ENCODE data around the gene DOCK10.
"Not testable (repeated sequence)": the region's sequence is repeated elsewhere in the genome, so short reads cannot be mapped to it uniquely, and the experiment has no call there.

Gene DOCK10

DNA sequence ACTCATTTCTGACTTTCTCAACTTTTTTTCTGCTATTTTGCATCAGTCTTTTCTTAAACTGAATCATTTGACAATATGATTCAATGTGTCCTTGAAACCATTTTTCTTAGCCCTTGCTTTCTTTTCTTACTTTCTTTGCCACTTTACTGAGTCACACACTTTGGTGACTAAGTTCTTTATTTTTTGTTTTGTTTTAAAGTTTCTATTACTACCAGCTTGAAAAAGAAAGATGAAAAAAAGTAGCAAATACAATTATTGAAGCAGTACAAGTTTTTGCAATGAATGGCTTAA is 116.5 kb downstream of the DOCK10 start:
- no peaks in the 10 kb centered on the region for H3K9me3 ChIP-seq (ENCODE audit: control insufficient read depth, low read length)
- DNase-seq = no peak
- H3K27me3 ChIP-seq (replicated peaks; ENCODE audit: control insufficient read depth, insufficient read depth, low read length, poor library complexity, severe bottlenecking) = no peaks in the 10 kb centered on the region
- H3K4me3 ChIP-seq (ENCODE audit: insufficient read depth, low read depth, low read length, poor library complexity, severe bottlenecking) = no peak overlapping the region
- peaks cover 8% of the 10 kb centered on the region for H3K36me3 ChIP-seq (ENCODE audit: control insufficient read depth, insufficient read depth, low read length)
- H3K4me1 ChIP-seq (ENCODE audit: control insufficient read depth, insufficient read depth, low read length, poor library complexity, severe bottlenecking) = peaks cover 73% of the 10 kb centered on the region
- peak overlapping the region; percentile 77 for H3K27ac ChIP-seq (ENCODE audit: insufficient read depth, low read length, poor library complexity, severe bottlenecking)

DNA sequence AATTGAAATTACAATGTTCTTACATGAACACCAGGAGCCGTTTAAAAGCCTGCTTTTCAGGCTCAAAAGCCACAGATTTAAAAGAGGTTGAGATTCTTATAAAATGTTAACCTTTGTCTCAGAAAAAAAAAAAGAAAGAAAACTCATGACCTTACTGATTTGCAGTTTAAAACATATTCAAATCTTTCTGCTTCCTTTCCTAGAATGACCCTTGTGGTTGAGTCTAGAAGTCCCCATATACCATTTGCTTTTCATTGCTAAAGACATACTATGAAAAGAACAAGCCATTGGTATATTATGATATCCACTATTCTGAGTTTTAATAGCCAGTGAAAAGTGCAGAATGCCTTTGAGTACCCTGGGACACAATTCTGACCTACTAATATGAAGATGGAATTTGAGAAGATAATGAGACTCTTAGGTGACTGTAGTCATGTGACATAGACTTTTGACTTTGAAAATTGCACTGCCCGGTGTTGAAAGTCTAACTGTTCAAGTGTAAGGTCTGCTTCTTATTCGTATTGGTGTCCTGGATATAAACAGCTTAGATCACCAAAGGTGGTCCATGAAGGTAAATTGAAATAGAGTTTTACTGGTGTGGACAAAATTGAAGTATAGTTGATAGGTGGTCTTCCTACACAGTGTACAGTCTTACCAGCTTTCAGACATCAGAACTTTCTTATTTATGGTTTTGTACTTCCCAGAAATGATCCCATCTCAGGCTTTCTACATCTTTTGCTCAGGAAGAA is 117.0 kb downstream of the DOCK10 start:
- DNase-seq = no peak
- peaks cover 68% of the 10 kb centered on the region for H3K4me1 ChIP-seq (ENCODE audit: control insufficient read depth, insufficient read depth, low read length, poor library complexity, severe bottlenecking)
- no peaks in the 10 kb centered on the region for H3K27me3 ChIP-seq (replicated peaks; ENCODE audit: control insufficient read depth, insufficient read depth, low read length, poor library complexity, severe bottlenecking)
- H3K36me3 ChIP-seq (ENCODE audit: control insufficient read depth, insufficient read depth, low read length) = peaks cover 8% of the 10 kb centered on the region
- H3K9me3 ChIP-seq (ENCODE audit: control insufficient read depth, low read length) = no peaks in the 10 kb centered on the region
- H3K27ac ChIP-seq (ENCODE audit: insufficient read depth, low read length, poor library complexity, severe bottlenecking) = peak overlapping the region; percentile 77
- H3K4me3 ChIP-seq (ENCODE audit: insufficient read depth, low read depth, low read length, poor library complexity, severe bottlenecking) = no peak overlapping the region

DNA sequence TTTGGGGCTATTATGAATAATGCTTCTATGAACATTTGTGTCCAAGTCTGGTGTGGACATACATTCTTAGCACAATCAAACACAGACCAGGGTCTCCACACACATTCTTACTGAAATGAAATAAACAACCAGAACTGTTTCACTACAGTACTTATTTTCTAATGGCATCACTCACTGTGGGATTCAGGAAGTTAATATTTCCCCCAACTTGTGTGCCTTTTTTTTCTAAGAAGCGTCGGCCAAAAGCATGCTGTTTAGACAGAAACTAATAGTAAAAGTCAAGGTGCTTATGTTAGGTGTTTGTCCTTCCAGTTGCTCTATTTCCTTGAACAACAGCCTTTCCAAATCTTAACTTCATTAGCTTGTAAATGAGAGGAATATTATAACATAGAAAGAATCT is 117.6 kb downstream of the DOCK10 start:
- no peaks in the 10 kb centered on the region for H3K27me3 ChIP-seq (replicated peaks; ENCODE audit: control insufficient read depth, insufficient read depth, low read length, poor library complexity, severe bottlenecking)
- peaks cover 66% of the 10 kb centered on the region for H3K4me1 ChIP-seq (ENCODE audit: control insufficient read depth, insufficient read depth, low read length, poor library complexity, severe bottlenecking)
- DNase-seq = no peak
- no peak overlapping the region for H3K4me3 ChIP-seq (ENCODE audit: insufficient read depth, low read depth, low read length, poor library complexity, severe bottlenecking)
- H3K9me3 ChIP-seq (ENCODE audit: control insufficient read depth, low read length) = no peaks in the 10 kb centered on the region
- peaks cover 12% of the 10 kb centered on the region for H3K36me3 ChIP-seq (ENCODE audit: control insufficient read depth, insufficient read depth, low read length)
- peak overlapping the region; percentile 77 for H3K27ac ChIP-seq (ENCODE audit: insufficient read depth, low read length, poor library complexity, severe bottlenecking)

DNA sequence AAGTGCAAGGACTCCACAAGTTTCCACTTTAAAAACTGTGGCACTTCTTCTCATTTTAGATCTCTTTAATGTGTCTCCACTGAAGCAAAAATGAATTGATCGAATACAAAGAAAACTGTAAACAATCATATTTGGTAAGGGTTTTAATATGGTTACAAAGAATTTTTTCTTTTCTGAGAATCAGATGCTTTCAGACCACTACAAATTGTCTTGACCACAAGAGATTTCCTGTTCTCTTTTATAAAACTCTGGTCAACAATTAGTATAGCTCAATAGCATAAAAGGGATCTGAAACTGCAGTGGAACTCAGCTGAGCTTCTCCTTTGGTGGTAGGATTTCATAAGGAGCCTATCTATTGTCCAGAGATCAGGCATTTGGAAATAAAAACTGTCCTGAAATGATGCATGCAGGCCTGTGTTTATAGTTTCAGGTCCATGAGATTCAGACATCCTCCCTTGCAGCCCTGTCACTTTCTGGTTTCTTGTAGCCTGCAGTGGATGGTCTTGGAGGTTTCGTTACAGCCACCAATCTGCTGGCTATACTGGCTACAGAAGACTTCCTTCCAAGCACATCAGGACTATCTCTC is 120.0 kb downstream of the DOCK10 start:
- Histone ChIP-seq H3K27ac (ENCODE audit: insufficient read depth, low read length, poor library complexity, severe bottlenecking) (peak overlapping the region; percentile 8), H3K36me3 (ENCODE audit: control insufficient read depth, insufficient read depth, low read length) (peaks cover 10% of the 10 kb centered on the region), H3K27me3 (replicated peaks; ENCODE audit: control insufficient read depth, insufficient read depth, low read length, poor library complexity, severe bottlenecking) (no peaks in the 10 kb centered on the region), H3K4me3 (ENCODE audit: insufficient read depth, low read depth, low read length, poor library complexity, severe bottlenecking) (no peak overlapping the region), H3K4me1 (ENCODE audit: control insufficient read depth, insufficient read depth, low read length, poor library complexity, severe bottlenecking) (peaks cover 43% of the 10 kb centered on the region), H3K9me3 (ENCODE audit: control insufficient read depth, low read length) (no peaks in the 10 kb centered on the region)
- no peak for DNase-seq

DNA sequence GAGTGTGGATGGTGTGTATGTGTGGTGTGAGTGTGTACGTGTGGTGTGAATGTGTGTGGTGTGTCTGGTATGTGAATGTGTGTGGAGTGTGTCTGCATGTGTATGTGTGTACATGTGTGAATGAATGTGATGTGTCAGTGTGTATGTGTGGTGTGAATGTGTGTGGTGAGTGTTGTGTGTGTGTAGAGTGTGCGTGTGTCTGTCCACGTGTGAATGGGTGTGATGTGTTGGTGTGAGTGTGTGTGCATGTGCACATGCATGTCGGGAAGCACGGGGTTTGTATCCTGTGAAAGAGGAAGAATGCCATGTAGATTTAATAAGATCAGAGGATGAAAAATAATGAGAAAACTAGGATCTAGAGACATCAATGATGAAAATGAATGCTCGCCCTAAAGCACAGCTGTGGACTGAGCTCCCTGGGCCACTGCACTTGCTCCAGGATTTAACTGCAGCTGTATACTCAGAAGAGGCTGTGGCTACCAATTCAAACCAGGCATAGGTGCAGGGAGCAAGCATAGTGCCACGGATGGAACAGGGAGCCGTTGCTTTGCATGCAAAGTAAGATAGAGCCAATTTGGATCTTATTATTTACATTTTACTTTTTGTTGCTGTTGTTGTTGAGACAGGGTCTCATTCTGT is 122.7 kb downstream of the DOCK10 start:
- DNase-seq = no peak
- H3K4me3 ChIP-seq (ENCODE audit: insufficient read depth, low read depth, low read length, poor library complexity, severe bottlenecking) = no peak overlapping the region
- H3K27ac ChIP-seq (ENCODE audit: insufficient read depth, low read length, poor library complexity, severe bottlenecking) = no peak overlapping the region
- H3K4me1 ChIP-seq (ENCODE audit: control insufficient read depth, insufficient read depth, low read length, poor library complexity, severe bottlenecking) = peaks cover 19% of the 10 kb centered on the region
- H3K9me3 ChIP-seq (ENCODE audit: control insufficient read depth, low read length) = no peaks in the 10 kb centered on the region
- no peaks in the 10 kb centered on the region for H3K27me3 ChIP-seq (replicated peaks; ENCODE audit: control insufficient read depth, insufficient read depth, low read length, poor library complexity, severe bottlenecking)
- H3K36me3 ChIP-seq (ENCODE audit: control insufficient read depth, insufficient read depth, low read length) = peaks cover 21% of the 10 kb centered on the region

DNA sequence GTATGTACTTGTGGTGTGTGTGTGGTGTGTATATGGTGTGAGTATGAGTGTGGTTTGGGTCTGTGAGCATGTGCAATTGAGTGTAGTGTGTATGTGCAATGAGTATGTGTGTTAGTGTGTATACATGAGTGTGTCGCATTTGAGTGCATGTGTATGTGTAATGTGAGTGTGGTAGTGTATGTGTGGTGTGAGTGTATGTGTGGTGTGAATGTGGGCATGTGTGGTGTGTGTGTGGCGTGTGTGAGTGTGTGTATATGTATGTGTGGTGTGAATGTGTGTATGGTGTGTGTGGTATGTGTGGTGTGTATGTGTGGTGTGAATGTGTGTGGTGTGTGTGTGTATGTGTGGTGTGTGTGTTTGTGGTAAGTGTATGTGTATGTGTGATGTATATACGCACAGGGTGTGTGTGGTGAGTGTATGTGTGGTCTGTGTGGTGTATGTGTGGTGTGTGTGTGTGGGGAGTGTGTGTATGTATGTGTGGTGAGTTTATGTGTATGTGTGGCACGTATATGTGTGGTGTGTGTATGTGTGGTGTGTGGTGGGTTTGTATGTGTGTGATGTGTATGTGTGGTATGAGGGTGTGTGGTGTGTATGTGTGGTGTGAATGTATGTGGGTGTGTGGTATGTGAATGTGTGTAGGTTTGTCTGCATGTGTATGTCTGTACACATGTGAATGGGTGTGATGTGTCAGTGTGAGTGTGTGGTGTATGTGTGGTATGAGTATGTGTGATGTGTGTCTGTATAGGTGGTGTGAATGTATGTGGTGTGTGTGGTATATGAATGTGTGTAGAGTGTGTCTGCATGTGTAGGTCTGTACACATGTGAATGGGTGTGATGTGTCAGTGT is 123.4 kb downstream of the DOCK10 start:
- Histone ChIP-seq H3K27ac (ENCODE audit: insufficient read depth, low read length, poor library complexity, severe bottlenecking) (no peak overlapping the region), H3K27me3 (replicated peaks; ENCODE audit: control insufficient read depth, insufficient read depth, low read length, poor library complexity, severe bottlenecking) (no peaks in the 10 kb centered on the region), H3K4me3 (ENCODE audit: insufficient read depth, low read depth, low read length, poor library complexity, severe bottlenecking) (no peak overlapping the region), H3K9me3 (ENCODE audit: control insufficient read depth, low read length) (no peaks in the 10 kb centered on the region), H3K4me1 (ENCODE audit: control insufficient read depth, insufficient read depth, low read length, poor library complexity, severe bottlenecking) (peaks cover 14% of the 10 kb centered on the region), H3K36me3 (ENCODE audit: control insufficient read depth, insufficient read depth, low read length) (peaks cover 21% of the 10 kb centered on the region)
- no peak for DNase-seq

DNA sequence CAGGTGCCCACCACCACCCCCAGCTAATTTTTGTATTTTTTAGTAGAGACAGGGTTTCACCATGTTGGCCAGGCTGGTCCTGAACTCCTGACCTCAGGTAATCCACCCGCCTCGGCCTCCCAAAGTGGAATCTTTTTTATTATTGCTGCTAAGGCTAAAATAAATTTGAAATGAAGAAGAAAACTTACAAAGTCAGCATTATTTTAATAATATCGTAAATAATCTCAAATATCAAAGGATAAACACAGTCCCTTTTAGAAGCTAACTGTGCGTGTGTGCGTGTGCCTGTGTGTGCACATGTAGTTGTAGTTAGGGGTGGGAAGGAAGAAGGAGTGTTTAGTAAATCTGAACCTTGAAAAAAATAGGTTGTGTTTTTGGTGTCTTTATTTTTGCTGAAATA is 125.0 kb downstream of the DOCK10 start:
- H3K4me3 ChIP-seq (ENCODE audit: insufficient read depth, low read depth, low read length, poor library complexity, severe bottlenecking); H3K4me1 ChIP-seq (ENCODE audit: control insufficient read depth, insufficient read depth, low read length, poor library complexity, severe bottlenecking); H3K27me3 ChIP-seq (replicated peaks; ENCODE audit: control insufficient read depth, insufficient read depth, low read length, poor library complexity, severe bottlenecking); H3K27ac ChIP-seq (ENCODE audit: insufficient read depth, low read length, poor library complexity, severe bottlenecking); H3K9me3 ChIP-seq (ENCODE audit: control insufficient read depth, low read length); DNase-seq: not testable (repeated sequence)
- peaks cover 21% of the 10 kb centered on the region for H3K36me3 ChIP-seq (ENCODE audit: control insufficient read depth, insufficient read depth, low read length)

DNA sequence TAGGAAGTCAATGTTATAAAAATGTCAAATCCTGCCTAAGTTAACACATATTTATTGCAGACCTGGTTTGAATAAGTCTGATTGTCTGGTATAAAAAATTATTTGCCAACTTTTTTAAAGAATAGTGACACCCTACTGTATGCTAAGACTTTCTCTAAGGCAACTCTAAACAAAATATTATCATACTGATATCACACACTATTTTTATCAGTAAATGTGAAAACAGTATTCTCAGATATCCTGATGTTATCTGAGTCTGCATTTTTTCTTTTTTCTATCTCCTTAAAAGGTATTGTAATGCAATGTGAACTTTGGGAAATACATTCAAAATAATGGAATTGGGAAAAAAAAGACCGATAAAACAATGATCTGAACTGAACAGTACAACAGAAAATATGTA is 127.1 kb downstream of the DOCK10 start:
- H3K9me3 ChIP-seq (ENCODE audit: control insufficient read depth, low read length) = no peaks in the 10 kb centered on the region

DNA sequence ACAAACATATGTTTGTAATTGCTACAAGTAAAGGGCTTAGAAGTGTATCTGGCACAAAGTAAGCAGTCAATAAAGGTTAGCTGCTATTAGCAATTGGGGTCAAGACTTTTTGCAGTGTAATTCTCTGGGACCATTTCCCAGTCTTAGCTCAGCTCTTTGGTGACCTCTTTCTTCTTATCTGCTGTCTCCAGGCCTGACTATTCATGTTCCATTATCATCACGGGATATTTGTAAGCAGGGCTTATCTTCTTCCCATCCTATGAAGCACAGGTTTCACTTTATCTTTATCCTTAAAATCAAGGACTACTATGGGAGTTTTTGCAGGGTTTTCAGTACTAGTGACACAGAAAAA is 131.7 kb downstream of the DOCK10 start:
- Histone ChIP-seq H3K27me3 (replicated peaks; ENCODE audit: control insufficient read depth, insufficient read depth, low read length, poor library complexity, severe bottlenecking) (no peaks in the 10 kb centered on the region), H3K4me3 (ENCODE audit: insufficient read depth, low read depth, low read length, poor library complexity, severe bottlenecking) (no peak overlapping the region), H3K36me3 (ENCODE audit: control insufficient read depth, insufficient read depth, low read length) (peaks cover 12% of the 10 kb centered on the region), H3K27ac (ENCODE audit: insufficient read depth, low read length, poor library complexity, severe bottlenecking) (no peak overlapping the region), H3K4me1 (ENCODE audit: control insufficient read depth, insufficient read depth, low read length, poor library complexity, severe bottlenecking) (peaks cover 12% of the 10 kb centered on the region), H3K9me3 (ENCODE audit: control insufficient read depth, low read length) (no peaks in the 10 kb centered on the region)
- DNase-seq = no peak

More for the DNA sequence above, 127.1 kb downstream of the DOCK10 start:
- Histone ChIP-seq H3K4me1 (ENCODE audit: control insufficient read depth, insufficient read depth, low read length, poor library complexity, severe bottlenecking) (peaks cover 12% of the 10 kb centered on the region), H3K36me3 (ENCODE audit: control insufficient read depth, insufficient read depth, low read length) (peaks cover 25% of the 10 kb centered on the region), H3K4me3 (ENCODE audit: insufficient read depth, low read depth, low read length, poor library complexity, severe bottlenecking) (no peak overlapping the region), H3K27me3 (replicated peaks; ENCODE audit: control insufficient read depth, insufficient read depth, low read length, poor library complexity, severe bottlenecking) (no peaks in the 10 kb centered on the region), H3K27ac (ENCODE audit: insufficient read depth, low read length, poor library complexity, severe bottlenecking) (no peak overlapping the region)
- no peak for DNase-seq
